ENCODE data around the gene KLF15.

- TF ChIP-seq CTCF (IDR thresholded peaks at IDR 0.05) (no peak), TP53 (CRISPR knock-in tag; IDR thresholded peaks at IDR 0.05) (no peak), REST (IDR thresholded peaks at IDR 0.05) (no peak), ZFP36 (IDR thresholded peaks at IDR 0.05; ENCODE audit: borderline replicate concordance, partially characterized antibody) (no peak), MAFK (IDR thresholded peaks at IDR 0.05; ENCODE audit: partially characterized antibody) (no peak), MAX (IDR thresholded peaks at IDR 0.05) (no peak), FOSL2 (IDR thresholded peaks at IDR 0.05) (no peak), FOSL2 (CRISPR knock-in tag; IDR thresholded peaks at IDR 0.05) (no peak), RFX5 (IDR thresholded peaks at IDR 0.05) (no peak), ZNF302 (CRISPR knock-in tag; IDR thresholded peaks at IDR 0.05) (no peak), HMGXB4 (CRISPR knock-in tag; IDR thresholded peaks at IDR 0.05; ENCODE audit: borderline replicate concordance) (no peak), CBX2 (IDR thresholded peaks at IDR 0.05; ENCODE audit: borderline replicate concordance, low read depth) (no peak), USF2 (IDR thresholded peaks at IDR 0.05) (no peak), JUN (IDR thresholded peaks at IDR 0.05) (no peak), POLR2A (IDR thresholded peaks at IDR 0.05; ENCODE audit: low read length) (no peak)
Measured at GRCh38 chr3:126376444-126376843, 19.2 kb upstream of the KLF15 start.
